Activated naive CD4-positive, alpha-beta T cell treated with anti-CD3 and anti-CD28 coated beads, Interleukin-2, amount 50 U/mL, for 72 hours (primary cell): ENCODE results near the gene ITGA7. TPM values are rescaled to one million over a fixed set of nuclear protein-coding genes. Genes with fewer than 3 reads are reported as not detected.
A peak's percentile ranks its signal among the peaks of the same experiment; 100 is the strongest.
"Not testable (repeated sequence)": the region's sequence is repeated elsewhere in the genome, so short reads cannot be mapped to it uniquely, and the experiment has no call there.

ENCODE experiments used
- ATAC-seq, 2 donors: fragments of 150-1000 bp; cut with Tn5 transposase; 2 replicates each; pipeline ENCODE4 v1.10.0; 2021; ENCODE audit warnings: mild to moderate bottlenecking in 2 of 2, moderate library complexity in 2 of 2
- DNase-seq, 2 donors: peaks; one replicate each; pipeline ENCODE4 v3.0.0; 2021 to 2022; ENCODE audit warnings: low spot score in 2 of 2
- H3K27ac Mint-ChIP-seq, 2 donors: one replicate each; pipeline ENCODE4 v1.8.0; 2022; ENCODE audit warnings: mild to moderate bottlenecking in 2 of 2, mixed read lengths in 2 of 2
- H3K36me3 Mint-ChIP-seq, 2 donors: one replicate each; pipeline ENCODE4 v1.8.0; 2022; ENCODE audit warnings: mixed read lengths in 2 of 2
- H3K9me3 Mint-ChIP-seq, 2 donors: one replicate each; pipeline ENCODE4 v1.8.0; 2022; ENCODE audit warnings: mixed read lengths in 2 of 2
- total RNA-seq, 2 donors: library from RNA; stranded (reverse); gene quantifications; one replicate each; pipeline ENCODE4 v1.2.3, GENCODE V29; 2022

The ITGA7 gene
- total RNA-seq, 2 donors from 2014 or later = 4.0 to 11.9 TPM

GRCh38 chr12:55653031-55653430 lies 54.7 kb downstream of the ITGA7 start:
- Mint-ChIP-seq H3K9me3 (peaks cover 4 to 14% of the 10 kb centered on the region in 2 donors), H3K27ac (no peak overlapping the region), H3K36me3 (peaks cover 6 to 37% of the 10 kb centered on the region in 2 donors)
- no peak for DNase-seq
- ATAC-seq = no peak

- Mint-ChIP-seq H3K27ac (peak overlapping the region in 1 of 2 donors; percentile 10), H3K9me3 (peaks cover 4 to 14% of the 10 kb centered on the region in 2 donors), H3K36me3 (peaks cover 6 to 37% of the 10 kb centered on the region in 2 donors)
- ATAC-seq (peak; percentile 86 to 93), DNase-seq (no peak)
Observed at GRCh38 chr12:55652352-55652751, 55.4 kb downstream of the ITGA7 start.

- H3K36me3 Mint-ChIP-seq = peaks cover 6 to 37% of the 10 kb centered on the region in 2 donors
- peaks cover 4 to 19% of the 10 kb centered on the region in 2 donors for H3K9me3 Mint-ChIP-seq
- DNase-seq = no peak
- H3K27ac Mint-ChIP-seq = peak overlapping the region in 1 of 2 donors; percentile 75
- peak in 1 of 2 donors; percentile 43 for ATAC-seq
Observed at GRCh38 chr12:55651299-55651683, 56.4 kb downstream of the ITGA7 start.

- DNase-seq = not testable (repeated sequence)
- peak in 1 of 2 donors; percentile 50 for ATAC-seq
- H3K27ac Mint-ChIP-seq = peak overlapping the region in 1 of 2 donors; percentile 75
- H3K9me3 Mint-ChIP-seq = peaks cover 4 to 19% of the 10 kb centered on the region in 2 donors
- H3K36me3 Mint-ChIP-seq = peaks cover 6 to 37% of the 10 kb centered on the region in 2 donors
Observed at GRCh38 chr12:55650620-55651298, 56.9 kb downstream of the ITGA7 start.

GRCh38 chr12:55647027-55647426 lies 60.7 kb downstream of the ITGA7 start:
- no peak for DNase-seq
- Mint-ChIP-seq H3K9me3 (peaks cover 4 to 19% of the 10 kb centered on the region in 2 donors), H3K36me3 (peaks cover 6 to 33% of the 10 kb centered on the region in 2 donors), H3K27ac (peak overlapping the region in 1 of 2 donors; percentile 19)
- ATAC-seq = no peak

- H3K36me3 Mint-ChIP-seq = peaks cover 3 to 12% of the 10 kb centered on the region in 2 donors
- no peak for ATAC-seq
- DNase-seq = no peak
- no peak overlapping the region for H3K27ac Mint-ChIP-seq
- H3K9me3 Mint-ChIP-seq = peaks cover 2 to 8% of the 10 kb centered on the region in 2 donors
Observed at GRCh38 chr12:55644591-55644990, 63.1 kb downstream of the ITGA7 start.

GRCh38 chr12:55642669-55643068 lies 65.0 kb downstream of the ITGA7 start:
- Mint-ChIP-seq H3K9me3 (peaks cover 0 to 5% of the 10 kb centered on the region in 2 donors), H3K36me3 (no peaks in the 10 kb centered on the region), H3K27ac (no peak overlapping the region)
- DNase-seq = no peak
- ATAC-seq = no peak

- Mint-ChIP-seq H3K27ac (no peak overlapping the region), H3K36me3 (no peaks in the 10 kb centered on the region), H3K9me3 (peaks cover 0 to 5% of the 10 kb centered on the region in 2 donors)
- DNase-seq = no peak
- no peak for ATAC-seq
Observed at GRCh38 chr12:55642267-55642666, 65.4 kb downstream of the ITGA7 start.

GRCh38 chr12:55641595-55641994 lies 66.1 kb downstream of the ITGA7 start:
- H3K9me3 Mint-ChIP-seq = peaks cover 0 to under 1% of the 10 kb centered on the region in 2 donors
- no peak for DNase-seq
- no peaks in the 10 kb centered on the region for H3K36me3 Mint-ChIP-seq
- H3K27ac Mint-ChIP-seq = no peak overlapping the region
- no peak for ATAC-seq

GRCh38 chr12:55637467-55637866 lies 70.2 kb downstream of the ITGA7 start:
- ATAC-seq (peak; percentile 70 to 82), DNase-seq (no peak)
- Mint-ChIP-seq H3K9me3 (no peaks in the 10 kb centered on the region), H3K36me3 (no peaks in the 10 kb centered on the region), H3K27ac (peak overlapping the region; percentile 15 to 50)

GRCh38 chr12:55636853-55637252 lies 70.9 kb downstream of the ITGA7 start, which contains the start of gene OR10P1:
OR10P1 (plus strand) TSS chr12:55636892; CDS start chr12:55636892, 0 bp downstream.
- DNase-seq (no peak), ATAC-seq (no peak)
- Mint-ChIP-seq H3K27ac (peak within 1 kb of the TSS; percentile 15 to 50), H3K9me3 (no peaks in the 10 kb centered on the region), H3K36me3 (no peaks in the 10 kb centered on the region)

GRCh38 chr12:55636116-55636655 lies 71.5 kb downstream of the ITGA7 start:
- ATAC-seq = peak; percentile 72 to 90
- Mint-ChIP-seq H3K27ac (no peak overlapping the region), H3K36me3 (no peaks in the 10 kb centered on the region), H3K9me3 (no peaks in the 10 kb centered on the region)
- no peak for DNase-seq

Other genes starting within 250 kb of the ITGA7 start
- not detected for gene OR6C70, start 237.8 kb downstream of the ITGA7 start, total RNA-seq
- gene OR6C68, start 215.5 kb downstream of the ITGA7 start, total RNA-seq = not detected
- not detected for gene OR6C4, start 158.3 kb downstream of the ITGA7 start, total RNA-seq
- not detected for gene OR2AP1, start 135.4 kb downstream of the ITGA7 start, total RNA-seq
- gene OR10P1, start 71.0 kb downstream of the ITGA7 start, total RNA-seq = not detected
- 100 to 1,000 TPM; 116 to 118 TPM for gene BLOC1S1, start 8.1 kb upstream of the ITGA7 start, total RNA-seq
- 10 to 100 TPM in 1 of 2 donors, 1 to 10 TPM in 1; 6.4 to 13.3 TPM for gene RDH5, start 12.5 kb upstream of the ITGA7 start, total RNA-seq
- 100 to 1,000 TPM; 129 to 180 TPM for gene CD63, start 21.1 kb upstream of the ITGA7 start, total RNA-seq
- gene GDF11, start 35.2 kb upstream of the ITGA7 start, total RNA-seq = 10 to 100 TPM in 1 of 2 donors, 1 to 10 TPM in 1; 5.9 to 12.0 TPM
- 100 to 1,000 TPM in 1 of 2 donors, 10 to 100 TPM in 1; 95.0 to 101 TPM for gene SARNP, start 109.8 kb upstream of the ITGA7 start, total RNA-seq
- gene ORMDL2, start 110.1 kb upstream of the ITGA7 start, total RNA-seq = 10 to 100 TPM; 27.0 to 35.2 TPM
- 10 to 100 TPM; 29.0 to 33.4 TPM for gene DNAJC14, start 121.7 kb upstream of the ITGA7 start, total RNA-seq
- under 1 TPM in 1 of 2 donors, not detected in 1; 0.12 TPM for gene MMP19, start 135.0 kb upstream of the ITGA7 start, total RNA-seq
- 10 to 100 TPM; 18.9 to 32.9 TPM for gene PYM1, start 220.0 kb upstream of the ITGA7 start, total RNA-seq
- 100 to 1,000 TPM; 386 to 441 TPM for gene DGKA, start 223.3 kb upstream of the ITGA7 start, total RNA-seq